K562 (cell line): ENCODE data around the gene RAB5A. TPM values are rescaled to one million over a fixed set of nuclear protein-coding genes. Genes with fewer than 3 reads are reported as not detected.

Experiments used
- ATF2 ChIP-seq: sonication (generic); formaldehyde crosslinking; IDR thresholded peaks from 2 replicates; pipeline ENCODE4 v1.8.1; 2022; ENCODE audit warnings: missing genetic modification reagents
- CHAMP1 ChIP-seq: fragments of 450-650 bp; IDR thresholded peaks from 2 replicates; pipeline ENCODE4 v1.6.1; 2016; ENCODE audit warnings: mild to moderate bottlenecking
- ELF4 ChIP-seq: fragments of 450-650 bp; formaldehyde crosslinking; IDR thresholded peaks from 2 replicates; pipeline ENCODE4 v1.4.0; 2022; ENCODE audit warnings: missing genetic modification characterization
- GATAD2A ChIP-seq: fragments of 450-650 bp; IDR thresholded peaks from 2 replicates; pipeline ENCODE4 v1.6.1; 2017
- HINFP ChIP-seq: fragments of 450-650 bp; conservative IDR thresholded peaks from 2 replicates; pipeline ENCODE4 v1.6.1; 2016; ENCODE audit warnings: missing genetic modification characterization, low read depth, mild to moderate bottlenecking, control low read depth, missing compliant biosample characterization
- HNRNPH1 ChIP-seq: fragments of 200-400 bp; formaldehyde crosslinking; optimal IDR thresholded peaks from 2 replicates; pipeline ENCODE3; 2017; ENCODE audit warnings: low read depth, mild to moderate bottlenecking, low read length, moderate library complexity
- SREBF2 ChIP-seq: sonication (generic); formaldehyde crosslinking; IDR thresholded peaks from 2 replicates; pipeline ENCODE4 v1.4.0; 2020; ENCODE audit warnings: mild to moderate bottlenecking, missing genetic modification reagents
- SRF ChIP-seq, 2 experiments: fragments of 250-450, 450-650 bp in 1 of 2; sonication (Bioruptor Pico) in 1 of 2; sonication (generic) in 1 of 2; formaldehyde crosslinking; IDR thresholded peaks; 2 replicates each; pipeline versions ENCODE4 v1.5.0 to v1.5.1; 2020 to 2022; ENCODE audit warnings: mild to moderate bottlenecking in 1 of 2, missing genetic modification reagents in 1 of 2
- SUPT5H ChIP-seq: fragments of 450-650 bp; IDR thresholded peaks from 2 replicates; pipeline ENCODE4 v1.6.1; 2016
- TEAD1 ChIP-seq, 2 experiments: fragments of 450-650 bp in 1 of 2; sonication (generic) in 1 of 2; formaldehyde crosslinking; IDR thresholded peaks; 2 replicates each; pipeline versions ENCODE4 v1.4.0 to v1.8.0; 2020 to 2022; ENCODE audit warnings: mild to moderate bottlenecking in 2 of 2, missing genetic modification reagents in 1 of 2
- ZBTB17 ChIP-seq: fragments of 450-650 bp; formaldehyde crosslinking; IDR thresholded peaks from 2 replicates; pipeline ENCODE4 v1.4.0; 2020; ENCODE audit warnings: mild to moderate bottlenecking
- ZBTB2 ChIP-seq: fragments of 450-650 bp; IDR thresholded peaks from 2 replicates; pipeline ENCODE4 v1.6.1; 2016; ENCODE audit warnings: antibody characterized with exemption
- ZEB2 ChIP-seq: fragments of 450-650 bp; IDR thresholded peaks from 2 replicates; pipeline ENCODE4 v1.6.1; 2016
- ZNF324 ChIP-seq: fragments of 250-450 bp; sonication (Bioruptor Pico); IDR thresholded peaks from 2 replicates; pipeline ENCODE4 v1.4.0; 2020; ENCODE audit warnings: mild to moderate bottlenecking
- polyA plus RNA-seq, 8 experiments: library from polyadenylated mRNA; depleted of rRNA in 4 of 8; stranded (reverse) in 5 of 8; unstranded in 3 of 8; fragments of >200 nt; fragmentation: Nextera tagmentation in 2 of 8; fragmentation: Illumina TruSeq in 1 of 8; extraction: Ambion mirVana in 2 of 8; extraction: Trizol in 1 of 8; gene quantifications; 2 replicates each; pipeline versions ENCODE4 v1.2.1 to v1.2.3, GENCODE V29; 2011 to 2014; ENCODE audit warnings: inconsistent platforms in 1 of 8, missing spikeins in 1 of 8
- total RNA-seq, 7 experiments: library from RNA; depleted of rRNA in 6 of 7; stranded (reverse); fragments of >200 nt in 6 of 7; fragmentation: Illumina TruSeq in 2 of 7; extraction: Trizol in 2 of 7; gene quantifications; 2 replicates each; pipeline versions ENCODE4 v1.2.1 to v1.2.3, GENCODE V29; 2011 to 2021; ENCODE audit warnings: low replicate concordance in 1 of 7
- TF ChIP-seq, protein P1 (sequence below): fragments of 250-450 bp; sonication (Bioruptor Pico); IDR thresholded peaks from 2 replicates; pipeline ENCODE4 v1.4.0; 2020

Gene RAB5A
- total and polyA plus RNA-seq, 9 of the 15 experiments (the other 6 are each of a cell fraction or from before 2014, with no cell fraction given): 28.3 to 64.2 (median 49.0) TPM

DNA sequence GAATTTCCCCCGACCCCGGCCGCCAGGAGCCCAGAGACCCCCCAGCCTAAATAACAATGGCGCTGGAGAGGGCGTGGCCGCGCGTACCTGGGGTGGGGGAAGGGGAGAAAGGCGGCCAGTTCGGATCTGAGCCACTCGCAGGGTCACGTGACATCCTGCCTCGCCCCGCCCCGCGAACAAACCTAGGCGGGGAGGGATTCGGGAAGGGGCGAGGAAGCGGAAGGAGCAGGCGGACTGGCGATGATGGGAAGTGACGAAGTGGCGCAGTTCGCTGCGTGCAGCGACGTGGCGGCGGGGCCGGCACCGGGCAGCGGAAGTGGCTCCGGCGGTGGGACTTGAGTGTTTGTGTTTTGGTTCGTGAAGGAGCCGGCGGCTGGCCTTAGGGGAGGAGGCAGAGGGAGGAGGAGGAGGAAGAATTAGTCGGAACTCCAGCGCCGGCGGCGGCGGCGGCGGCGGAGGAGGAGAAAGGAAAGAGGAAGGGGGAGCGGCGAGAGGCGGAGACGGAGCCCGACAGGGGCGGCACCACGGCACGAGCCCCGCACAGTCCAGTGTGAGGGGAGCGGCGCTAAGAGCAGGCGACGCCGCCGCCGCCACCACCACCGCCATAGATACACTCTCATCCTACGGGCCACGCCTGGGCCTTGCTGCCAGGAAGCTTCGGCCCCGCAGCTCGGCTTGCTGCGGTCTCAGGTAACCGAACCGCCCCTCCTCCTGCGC is at the start of gene RAB5A (continued):
- TF ChIP-seq ATF2 (CRISPR knock-in tag) (no peak), HNRNPH1 (no peak), CHAMP1 (no peak; the same call in 1 of the 2 replicates), ZNF324 (CRISPR knock-in tag) (no peak), TEAD1 (CRISPR knock-in tag; IDR thresholded peaks at IDR 0.05) (peak; percentile 17 to 84; a peak in 3 of 4 replicates), SUPT5H (peak; percentile 97), GATAD2A (peak; percentile 2; the same call in 1 of the 2 replicates), SRF (CRISPR knock-in tag; IDR thresholded peaks at IDR 0.05) (0 out of 4 replicates have a peak, but pooled peaks of 1 of the 2 experiments have one; percentile 45), ZEB2 (peak; percentile 70), HINFP (tag) (no peak), ZBTB2 (peak; percentile 95), ZBTB17 (CRISPR knock-in tag) (peak; percentile 2; the same call in 1 of the 2 replicates), SREBF2 (CRISPR knock-in tag) (no peak), ELF4 (CRISPR knock-in tag) (peak; percentile 51; the same call in 1 of the 2 replicates)
- TF ChIP-seq, protein P1, sequence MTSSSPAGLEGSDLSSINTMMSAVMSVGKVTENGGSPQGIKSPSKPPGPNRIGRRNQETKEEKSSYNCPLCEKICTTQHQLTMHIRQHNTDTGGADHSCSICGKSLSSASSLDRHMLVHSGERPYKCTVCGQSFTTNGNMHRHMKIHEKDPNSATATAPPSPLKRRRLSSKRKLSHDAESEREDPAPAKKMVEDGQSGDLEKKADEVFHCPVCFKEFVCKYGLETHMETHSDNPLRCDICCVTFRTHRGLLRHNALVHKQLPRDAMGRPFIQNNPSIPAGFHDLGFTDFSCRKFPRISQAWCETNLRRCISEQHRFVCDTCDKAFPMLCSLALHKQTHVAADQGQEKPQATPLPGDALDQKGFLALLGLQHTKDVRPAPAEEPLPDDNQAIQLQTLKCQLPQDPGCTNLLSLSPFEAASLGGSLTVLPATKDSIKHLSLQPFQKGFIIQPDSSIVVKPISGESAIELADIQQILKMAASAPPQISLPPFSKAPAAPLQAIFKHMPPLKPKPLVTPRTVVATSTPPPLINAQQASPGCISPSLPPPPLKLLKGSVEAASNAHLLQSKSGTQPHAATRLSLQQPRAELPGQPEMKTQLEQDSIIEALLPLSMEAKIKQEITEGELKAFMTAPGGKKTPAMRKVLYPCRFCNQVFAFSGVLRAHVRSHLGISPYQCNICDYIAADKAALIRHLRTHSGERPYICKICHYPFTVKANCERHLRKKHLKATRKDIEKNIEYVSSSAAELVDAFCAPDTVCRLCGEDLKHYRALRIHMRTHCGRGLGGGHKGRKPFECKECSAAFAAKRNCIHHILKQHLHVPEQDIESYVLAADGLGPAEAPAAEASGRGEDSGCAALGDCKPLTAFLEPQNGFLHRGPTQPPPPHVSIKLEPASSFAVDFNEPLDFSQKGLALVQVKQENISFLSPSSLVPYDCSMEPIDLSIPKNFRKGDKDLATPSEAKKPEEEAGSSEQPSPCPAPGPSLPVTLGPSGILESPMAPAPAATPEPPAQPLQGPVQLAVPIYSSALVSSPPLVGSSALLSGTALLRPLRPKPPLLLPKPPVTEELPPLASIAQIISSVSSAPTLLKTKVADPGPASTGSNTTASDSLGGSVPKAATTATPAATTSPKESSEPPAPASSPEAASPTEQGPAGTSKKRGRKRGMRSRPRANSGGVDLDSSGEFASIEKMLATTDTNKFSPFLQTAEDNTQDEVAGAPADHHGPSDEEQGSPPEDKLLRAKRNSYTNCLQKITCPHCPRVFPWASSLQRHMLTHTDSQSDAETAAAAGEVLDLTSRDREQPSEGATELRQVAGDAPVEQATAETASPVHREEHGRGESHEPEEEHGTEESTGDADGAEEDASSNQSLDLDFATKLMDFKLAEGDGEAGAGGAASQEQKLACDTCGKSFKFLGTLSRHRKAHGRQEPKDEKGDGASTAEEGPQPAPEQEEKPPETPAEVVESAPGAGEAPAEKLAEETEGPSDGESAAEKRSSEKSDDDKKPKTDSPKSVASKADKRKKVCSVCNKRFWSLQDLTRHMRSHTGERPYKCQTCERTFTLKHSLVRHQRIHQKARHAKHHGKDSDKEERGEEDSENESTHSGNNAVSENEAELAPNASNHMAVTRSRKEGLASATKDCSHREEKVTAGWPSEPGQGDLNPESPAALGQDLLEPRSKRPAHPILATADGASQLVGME (CRISPR knock-in tag): peak; percentile 12; the same call in 1 of the 2 replicates
